ENCODE results near the gene NEDD4.
"Not testable (repeated sequence)": the region's sequence is repeated elsewhere in the genome, so short reads cannot be mapped to it uniquely, and the experiment has no call there.

The NEDD4 gene

DNA sequence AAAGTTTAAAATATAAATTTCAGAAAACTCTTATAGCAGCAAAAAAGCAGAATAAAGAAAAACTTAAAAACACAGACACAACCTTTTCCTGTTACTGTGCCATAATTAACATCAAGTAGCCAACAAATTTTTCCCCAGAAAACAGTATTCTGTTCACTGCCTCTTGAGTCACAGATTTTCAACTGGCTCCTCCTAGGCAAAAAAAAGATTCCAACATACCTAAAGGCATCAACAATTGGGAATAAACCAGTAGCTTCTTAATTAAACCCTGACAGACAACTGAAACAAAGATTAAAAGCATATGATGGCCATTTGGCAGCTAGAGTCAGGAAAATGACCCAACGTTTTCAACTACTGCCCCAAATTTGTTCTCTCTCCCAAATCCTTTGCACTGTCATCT, 10.9 kb upstream of the NEDD4 start:
- DNase-seq, result not testable (repeated sequence)

DNA sequence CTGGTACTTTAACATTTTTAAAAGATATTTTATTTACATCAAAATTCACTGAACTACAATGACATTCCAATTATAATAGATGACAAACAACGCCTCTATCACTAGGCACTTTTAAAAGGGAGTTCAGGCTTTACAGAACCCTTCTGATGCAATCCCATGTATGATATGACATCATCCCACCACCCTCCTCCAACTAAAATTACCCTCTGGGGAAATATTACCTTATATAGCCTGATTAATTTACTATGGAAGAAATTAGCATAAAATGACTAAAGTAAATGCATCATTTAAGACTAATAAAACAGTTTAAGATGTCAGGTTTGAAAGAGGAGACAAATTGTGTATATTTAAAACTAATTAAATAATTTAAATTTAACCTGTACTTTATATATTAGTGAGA, 10.4 kb upstream of the NEDD4 start:
- DNase-seq, result not testable (repeated sequence)

DNA sequence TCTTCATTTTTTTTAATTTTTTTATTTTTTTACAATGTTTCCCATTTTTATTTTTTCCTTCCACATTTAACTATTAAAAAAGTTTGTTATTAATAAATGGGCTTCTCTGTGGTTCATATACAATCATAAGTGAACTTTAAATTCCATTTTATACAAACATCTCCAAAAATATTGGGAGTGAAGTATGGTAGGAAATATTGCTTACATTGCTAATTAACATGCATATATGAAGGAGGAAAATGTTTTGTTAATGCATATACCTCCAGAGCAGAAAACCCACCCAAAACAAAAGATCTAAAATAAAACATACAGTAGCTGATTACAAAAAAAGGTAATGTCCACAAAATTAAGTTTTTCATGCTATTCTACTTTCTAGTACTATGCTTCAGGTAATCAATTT, 9.9 kb upstream of the NEDD4 start:
- not testable (repeated sequence) for DNase-seq

DNA sequence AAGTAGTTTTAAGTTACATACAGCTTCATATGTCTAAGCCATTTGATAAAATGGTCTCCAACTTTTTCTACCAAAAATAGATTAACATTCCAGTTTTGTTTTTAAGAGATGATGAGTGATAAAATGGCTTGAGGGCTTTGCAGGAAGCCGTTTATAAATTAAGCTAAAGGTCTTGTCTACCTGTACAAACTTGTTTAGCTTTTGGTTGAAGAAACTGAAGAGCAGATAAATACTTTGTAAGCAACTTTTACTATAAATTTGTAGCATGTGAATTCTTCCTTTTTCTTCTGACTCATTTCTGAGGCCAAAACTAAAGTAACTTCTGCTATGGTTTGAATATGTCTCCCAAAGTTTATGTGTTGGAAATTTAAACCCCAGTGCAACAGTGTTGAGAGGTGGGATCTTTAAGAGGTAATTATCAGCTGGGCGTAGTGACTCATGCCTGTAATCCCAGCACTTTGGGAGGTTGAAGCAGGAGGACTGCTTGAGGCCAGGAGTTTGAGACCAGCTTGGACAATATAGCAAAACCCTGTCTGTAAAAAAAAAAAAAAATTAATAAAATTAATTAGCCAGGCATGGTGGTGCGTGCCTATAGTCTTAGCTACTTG, 8.2 kb upstream of the NEDD4 start:
- no peak for DNase-seq

DNA sequence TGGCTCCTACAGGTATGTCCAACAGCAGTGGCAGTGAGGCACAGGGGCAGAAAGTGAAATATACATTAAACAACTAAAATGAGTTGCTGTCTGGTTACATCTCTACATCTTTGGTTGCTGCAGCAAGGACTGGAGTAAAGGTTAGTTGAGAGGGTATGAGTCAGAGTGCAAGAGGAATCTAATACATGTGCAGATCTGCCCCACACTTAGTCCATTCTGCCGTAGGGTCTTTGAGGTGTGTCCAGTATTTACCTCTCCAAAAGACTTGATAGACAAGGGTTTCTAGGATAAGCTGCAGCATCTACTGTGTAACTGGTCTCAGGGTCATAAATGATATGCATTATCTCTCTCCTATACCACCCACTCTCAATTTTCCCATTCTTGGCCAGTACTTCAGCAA, 6.2 kb upstream of the NEDD4 start:
- DNase-seq, result no peak

DNA sequence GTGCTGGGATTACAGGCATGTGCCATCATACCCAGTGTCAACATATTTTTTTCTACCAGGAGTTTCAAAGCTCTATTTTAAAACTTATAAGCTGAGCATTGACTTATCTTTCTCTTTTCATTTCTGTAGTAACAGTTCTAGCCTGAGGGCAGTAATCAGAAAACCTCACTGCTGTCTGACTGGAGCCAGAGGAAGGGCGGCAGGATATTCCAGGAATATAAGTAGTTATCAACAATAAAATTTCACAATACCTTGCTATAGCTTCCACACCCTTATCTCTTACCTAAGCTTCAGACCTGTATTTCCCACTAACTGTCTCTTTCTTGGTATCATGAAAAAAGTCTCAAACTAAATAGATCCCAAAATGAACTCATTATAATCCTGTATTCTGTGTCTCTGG, 5.1 kb upstream of the NEDD4 start:
- DNase-seq, result no peak

DNA sequence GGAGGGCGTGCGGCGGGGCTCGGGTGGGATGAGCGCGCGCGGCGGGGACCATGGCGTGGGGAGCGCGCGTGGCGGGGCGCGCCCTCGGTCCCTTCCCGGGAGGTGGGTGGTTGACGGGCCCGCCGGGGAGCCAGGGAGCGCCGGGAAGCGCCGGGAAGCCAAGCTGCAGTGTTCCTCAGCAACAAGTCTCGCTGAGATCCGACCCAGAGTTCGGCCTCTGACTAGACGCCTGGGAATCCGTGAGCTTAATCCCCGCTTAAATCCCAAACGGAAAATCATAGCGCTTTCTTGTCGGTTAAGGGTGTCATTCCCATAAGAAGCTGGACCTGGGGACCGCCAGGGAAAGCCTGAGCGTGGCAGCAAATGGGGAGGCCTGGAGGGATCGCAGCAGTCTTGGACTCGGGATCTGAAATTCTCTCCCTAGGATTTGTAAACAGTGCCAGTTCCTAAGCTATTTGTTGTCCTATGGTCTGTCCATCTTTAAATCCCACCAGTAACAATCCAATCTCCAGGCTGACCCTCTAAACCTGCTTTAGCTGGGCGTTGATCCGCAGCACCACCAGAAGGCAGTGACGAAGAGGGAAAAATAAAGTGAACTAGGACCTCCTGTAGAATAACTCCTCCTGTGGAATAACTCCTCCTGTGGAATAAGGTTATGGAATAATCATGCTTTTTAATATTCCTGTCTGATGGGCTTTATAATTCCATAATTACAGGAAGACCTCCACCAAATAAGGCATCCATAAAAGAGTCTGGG, 570 bp upstream of the NEDD4 start:
- DNase-seq, result peak in 2 of 14 donors; percentile 42 to 75

DNA sequence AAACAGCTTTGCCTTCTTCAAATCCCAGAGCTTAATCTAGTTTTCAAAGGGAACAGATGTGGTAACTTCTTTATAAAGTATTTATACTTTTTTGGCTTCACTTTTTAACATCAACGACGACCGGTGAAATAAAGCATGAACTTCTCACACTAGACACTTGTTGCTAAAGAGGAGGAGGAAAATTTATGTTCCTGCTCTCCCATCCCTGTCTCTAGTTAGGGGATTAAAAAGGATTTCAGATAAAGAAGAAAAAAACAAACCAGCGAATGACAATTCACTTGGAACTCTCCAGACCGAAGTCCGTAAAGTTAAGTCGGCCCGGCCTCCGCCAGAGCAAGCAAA, 672 bp downstream of the NEDD4 start:
- no peak for DNase-seq

DNA sequence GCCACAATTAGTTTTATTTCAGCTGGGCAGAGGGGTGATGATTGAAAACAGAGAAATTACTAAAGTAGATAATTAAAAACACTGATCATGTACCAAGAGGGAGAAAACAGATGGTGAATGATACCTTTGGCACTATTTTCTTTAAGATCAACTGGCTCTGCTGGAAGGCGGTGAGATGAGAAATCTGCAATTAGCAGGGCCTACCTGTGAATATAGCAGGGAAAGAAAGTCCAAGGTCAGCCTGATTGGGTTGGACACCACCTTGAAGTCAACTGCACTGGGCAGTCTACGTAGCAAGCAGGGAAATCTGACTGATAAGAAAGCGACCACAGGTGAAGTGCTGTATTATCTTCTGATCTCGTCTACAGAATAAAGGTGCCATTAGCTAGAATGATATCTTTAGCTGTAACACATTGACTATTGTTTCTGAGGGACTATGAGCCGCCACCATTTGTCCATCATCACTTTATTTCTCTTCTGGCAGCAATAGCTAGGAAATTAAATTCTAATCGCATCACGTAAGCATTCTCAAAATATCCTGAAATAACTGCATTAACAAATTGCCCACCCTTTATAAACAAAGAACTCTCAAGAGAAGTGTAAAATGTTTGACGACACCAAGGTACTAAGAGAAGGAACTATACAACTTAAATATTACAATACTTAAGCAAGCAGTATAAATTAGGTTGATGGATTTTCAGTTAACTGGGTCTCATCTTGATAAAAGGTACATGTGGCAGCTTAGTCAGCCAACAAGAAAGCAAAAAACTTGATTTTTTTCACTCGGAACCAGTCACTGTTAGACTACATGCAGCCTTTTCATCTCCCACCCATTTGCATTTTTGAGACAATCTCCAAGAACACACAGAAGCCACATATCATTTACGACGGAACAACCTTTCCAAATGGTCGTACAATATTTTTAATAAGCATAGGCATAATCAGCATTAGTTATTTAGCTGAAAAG, 1.3 kb downstream of the NEDD4 start:
- DNase-seq, result no peak

DNA sequence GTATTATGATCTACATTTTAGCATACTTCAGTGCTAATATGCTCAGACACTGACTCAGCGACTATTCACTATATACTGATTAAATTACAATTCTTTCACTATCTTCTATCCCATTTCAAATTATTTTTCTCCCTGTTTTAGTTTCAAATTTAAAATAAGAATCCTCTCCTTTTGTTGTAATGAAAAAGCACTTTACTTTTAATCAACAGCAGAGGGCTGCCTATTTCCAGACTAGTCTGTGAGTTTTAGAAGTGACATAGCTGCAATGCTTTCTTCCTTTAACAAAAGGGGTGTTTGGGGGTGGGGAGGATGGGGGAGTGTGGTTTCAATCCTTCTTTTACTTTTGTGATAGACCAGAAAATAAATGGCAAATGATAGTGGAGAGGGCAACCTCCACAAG, 2.4 kb downstream of the NEDD4 start:
- DNase-seq, result no peak

DNA sequence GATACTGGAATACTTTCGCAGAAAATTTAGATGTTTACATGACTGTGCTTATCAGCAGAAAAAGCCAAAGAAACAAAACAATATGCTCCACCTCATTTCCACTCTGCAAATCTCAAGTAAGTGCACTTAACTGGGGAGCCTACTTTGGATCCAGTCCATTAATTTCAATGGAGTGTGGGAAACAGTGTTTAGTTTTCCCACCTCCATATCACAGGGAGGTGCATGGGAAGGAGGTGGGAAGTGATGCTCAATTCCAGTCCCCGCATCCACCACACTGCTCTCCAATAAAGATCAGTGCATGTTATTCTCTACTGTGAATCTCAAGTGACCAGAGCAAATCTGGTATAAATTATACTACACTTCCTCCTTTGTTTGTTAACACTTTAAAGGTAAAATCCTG, 2.9 kb downstream of the NEDD4 start:
- no peak for DNase-seq

DNA sequence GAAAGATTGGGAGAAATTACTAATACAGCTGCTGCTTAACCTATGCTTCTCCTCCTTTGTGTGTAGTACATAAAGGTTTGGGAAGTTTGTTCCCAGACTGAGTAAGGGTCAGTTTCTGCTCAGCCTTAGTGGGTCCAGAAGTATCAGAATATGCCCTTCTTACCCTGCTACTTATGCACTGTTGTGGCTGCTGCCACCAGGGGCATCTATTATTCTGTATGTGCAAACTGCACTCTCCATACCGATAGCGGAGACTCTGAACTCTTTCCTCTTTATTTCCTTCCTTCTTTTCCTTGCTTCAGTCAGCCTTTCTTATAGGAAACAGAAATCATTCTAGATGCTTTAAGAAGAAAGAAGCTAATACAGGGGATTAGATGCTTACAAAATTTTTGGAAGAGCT, 4.0 kb downstream of the NEDD4 start:
- no peak for DNase-seq

DNA sequence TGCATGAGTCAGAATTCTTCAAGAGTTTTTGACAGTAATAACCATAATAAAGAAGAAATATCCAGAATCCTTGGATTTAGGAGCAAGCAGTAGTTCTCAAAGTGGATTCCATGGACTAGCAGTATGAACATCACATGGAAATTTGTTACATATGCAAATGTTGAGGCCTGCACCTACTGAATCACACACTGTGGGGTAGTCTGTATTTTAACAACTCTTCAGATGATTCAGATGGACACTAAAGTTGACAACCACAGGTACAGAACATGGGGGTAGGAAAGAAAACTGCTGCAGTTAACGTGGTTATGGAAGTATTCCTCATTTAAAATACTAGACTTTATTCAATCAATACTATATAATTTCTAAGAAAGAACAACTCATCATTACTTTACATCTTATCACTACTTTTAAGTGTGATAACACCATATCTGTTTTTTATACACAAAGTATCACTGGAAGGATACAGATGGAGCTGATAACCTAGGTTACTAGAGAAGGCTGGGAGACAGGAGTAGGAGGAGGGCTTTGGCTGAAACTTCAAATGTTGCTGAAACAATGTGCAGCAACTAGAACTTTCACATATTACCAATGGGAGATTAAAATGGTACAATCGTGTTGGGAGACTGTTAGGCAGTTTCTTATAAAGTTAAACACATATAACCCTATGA, 11.7 kb downstream of the NEDD4 start:
- no peak for DNase-seq

DNA sequence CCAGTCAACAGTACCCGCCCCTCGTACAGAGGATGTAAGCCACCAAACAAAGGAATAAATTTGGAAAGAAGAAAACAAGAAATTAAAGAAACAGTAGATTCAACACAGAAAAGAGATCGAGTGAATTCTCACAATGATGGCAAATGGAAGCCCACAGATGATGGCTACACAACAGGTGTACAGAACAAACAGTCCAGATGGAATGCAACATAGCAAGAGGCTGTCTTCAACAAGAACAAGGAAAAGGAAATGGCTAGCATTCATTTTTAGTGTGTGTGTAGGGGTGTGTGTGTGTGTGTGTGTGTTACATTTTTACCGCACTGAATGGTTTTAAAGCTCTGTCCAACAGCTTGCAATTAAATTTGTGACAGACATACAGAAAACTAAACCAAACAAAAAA, 12.9 kb downstream of the NEDD4 start:
- no peak for DNase-seq

DNA sequence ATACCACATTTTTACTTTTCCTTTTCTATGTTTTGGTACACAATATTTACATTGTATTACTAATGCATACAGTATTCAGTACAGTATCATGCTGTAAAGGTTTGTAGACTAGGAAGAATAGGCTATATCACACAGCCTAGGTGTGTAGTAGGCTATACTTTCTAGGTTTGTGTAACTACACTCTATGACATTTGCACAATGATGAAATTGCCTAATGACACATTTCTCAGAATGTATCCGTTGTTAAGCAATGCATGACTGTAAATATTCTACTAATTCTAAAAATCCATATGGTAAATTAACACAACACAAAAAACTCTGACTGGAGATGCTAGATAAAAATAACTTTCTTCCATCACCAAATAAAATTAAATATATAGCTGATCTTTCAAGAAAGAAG, 16.2 kb downstream of the NEDD4 start:
- DNase-seq, result no peak

DNA sequence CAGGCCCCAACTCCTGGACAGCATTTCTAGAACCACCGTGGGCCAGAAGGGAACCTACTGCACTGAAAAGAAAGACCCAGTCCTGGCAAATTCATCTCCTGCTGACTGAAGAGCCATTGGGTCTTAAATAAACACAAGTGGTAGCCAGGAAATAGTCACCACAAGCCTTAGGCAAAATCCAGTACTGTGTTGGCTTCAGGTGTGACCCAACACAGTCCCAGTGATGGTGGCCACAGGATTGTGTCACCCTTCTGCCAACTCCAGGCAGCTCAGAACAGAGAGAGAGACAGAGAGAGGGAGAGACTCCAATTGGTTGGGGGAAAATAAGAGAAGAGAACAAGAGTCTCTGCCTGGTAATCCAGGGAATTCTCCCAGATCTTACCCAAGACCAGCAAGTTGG, 23.1 kb downstream of the NEDD4 start:
- DNase-seq, result no peak

DNA sequence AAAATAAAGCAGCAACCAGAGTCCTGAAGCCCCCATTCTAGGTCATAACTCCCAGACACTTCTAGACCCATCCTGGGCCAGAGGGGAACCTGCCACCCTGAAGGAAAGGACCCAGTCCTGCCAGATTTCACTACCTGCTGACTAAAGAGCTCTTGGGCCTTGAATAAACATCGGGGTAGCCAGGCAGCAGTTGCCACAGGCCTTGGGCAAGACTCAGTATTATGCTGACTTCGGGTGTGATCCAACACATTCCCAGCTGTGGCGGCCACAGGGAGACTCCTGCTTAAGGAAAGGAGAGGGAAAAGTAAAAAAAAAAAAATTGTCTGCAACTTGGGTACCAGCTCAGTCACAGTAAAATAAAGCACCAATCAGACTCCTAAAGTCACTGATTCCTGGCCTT, 23.8 kb downstream of the NEDD4 start:
- DNase-seq, result peak in 1 of 14 donors; percentile 5

DNA sequence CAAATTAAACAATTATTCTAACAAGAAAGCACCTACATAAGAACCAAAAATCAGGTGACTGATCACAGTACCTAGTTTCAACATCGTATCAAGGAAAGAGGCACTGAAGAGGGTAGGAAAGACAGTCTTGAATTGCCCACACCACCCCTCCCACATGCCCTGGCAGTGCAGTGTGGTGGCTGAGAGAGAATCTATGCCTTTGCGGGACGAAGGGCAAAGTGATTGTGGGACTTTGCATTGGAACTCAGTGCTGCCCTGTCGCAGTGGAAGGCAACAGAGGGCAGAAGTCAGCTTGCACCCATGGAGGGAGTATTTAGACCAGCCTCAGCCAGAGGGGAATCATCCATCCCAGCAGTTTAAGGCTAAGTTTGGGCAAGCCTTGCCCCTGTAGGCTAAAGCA, 24.5 kb downstream of the NEDD4 start:
- DNase-seq, result no peak

DNA sequence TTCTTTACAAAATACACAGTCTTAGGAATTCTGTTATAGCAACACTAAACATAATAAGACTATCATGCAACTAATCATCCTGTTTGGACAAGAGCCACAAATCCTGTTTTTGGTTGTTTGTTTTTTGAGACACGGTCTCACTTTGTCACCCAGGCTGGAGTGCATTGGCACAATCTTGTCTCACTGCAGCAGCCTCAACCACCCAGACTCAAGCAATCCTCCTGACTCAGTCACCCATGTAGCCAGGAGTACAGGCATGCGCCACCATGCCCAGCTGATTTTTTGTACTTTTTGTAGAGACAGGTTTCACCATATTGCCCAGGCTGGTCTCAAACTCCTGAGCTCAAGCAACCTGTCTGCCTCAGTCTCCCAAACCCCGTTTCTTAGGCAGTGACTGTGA, 28.3 kb downstream of the NEDD4 start:
- DNase-seq, result no peak

DNA sequence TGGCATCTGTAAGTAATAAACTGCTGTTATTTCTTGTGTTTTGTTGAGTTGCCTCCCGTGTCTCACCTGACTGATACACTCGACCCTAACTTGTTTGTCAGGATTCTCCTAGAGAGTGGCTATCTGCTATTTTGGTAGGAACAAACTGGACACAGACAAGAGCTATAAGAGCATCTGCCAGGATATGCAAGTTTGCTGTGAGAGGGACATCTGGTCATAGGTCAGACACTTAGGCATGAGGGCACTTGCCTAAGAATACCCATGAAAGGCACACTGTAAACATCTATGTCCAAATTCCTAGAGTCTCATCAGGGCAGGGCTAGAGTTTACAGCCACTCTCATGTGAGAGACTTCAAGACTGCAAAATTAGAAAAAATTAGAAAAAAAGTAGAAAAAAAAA, 32.5 kb downstream of the NEDD4 start:
- DNase-seq, result no peak

DNA sequence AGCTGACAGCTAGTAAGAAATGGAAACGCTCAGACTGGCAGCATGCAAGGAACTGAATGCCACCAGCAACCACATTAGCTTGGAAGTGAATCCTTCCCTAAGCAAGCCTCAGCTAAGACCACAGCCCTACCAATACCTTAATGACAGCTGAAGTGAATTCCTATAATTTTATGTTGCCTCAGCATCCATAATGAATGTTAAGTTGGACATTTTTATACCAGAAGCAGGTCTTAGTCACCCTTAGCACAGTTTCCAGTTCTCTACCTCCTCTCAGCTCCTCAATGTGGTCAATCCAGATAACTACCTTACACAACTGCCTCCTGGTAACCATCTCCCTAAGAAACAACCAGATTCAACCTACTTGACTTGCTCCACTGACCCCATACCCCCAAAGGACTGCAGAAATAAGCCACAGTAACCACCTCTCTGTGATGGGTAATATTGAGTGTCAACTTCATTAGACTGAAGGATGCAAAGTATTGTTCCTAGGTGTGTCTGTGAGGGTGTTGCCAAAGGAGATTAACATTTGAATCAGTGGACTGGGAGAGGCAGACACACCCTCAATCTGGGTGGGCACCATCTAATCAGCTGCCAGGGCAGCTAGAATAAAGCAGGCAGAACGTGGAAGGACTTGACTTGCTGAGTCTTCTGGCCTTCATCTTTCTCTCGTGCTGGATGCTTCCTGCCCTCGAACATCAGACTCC, 33.5 kb downstream of the NEDD4 start:
- DNase-seq, result no peak

DNA sequence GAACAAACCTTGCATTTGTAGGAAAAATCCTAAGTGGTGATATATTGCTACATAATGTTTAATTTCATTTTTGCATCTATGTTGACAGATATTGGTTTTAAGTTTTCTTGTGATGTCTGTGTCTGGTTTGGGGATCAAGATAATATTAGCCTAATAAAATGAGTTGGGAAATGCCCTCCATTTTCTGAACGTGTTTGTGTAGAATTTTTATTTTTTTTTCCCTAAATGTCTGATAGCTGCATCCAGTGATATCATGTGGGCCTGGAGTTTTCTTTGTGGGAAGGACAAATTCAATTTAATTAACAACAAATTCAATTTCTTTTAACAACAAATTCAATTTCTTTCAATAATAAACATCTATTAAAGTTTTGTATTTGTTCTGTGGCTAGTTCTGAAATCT, 35.1 kb downstream of the NEDD4 start:
- no peak for DNase-seq

All from C1 segment of cervical spinal cord (tissue), 14 donors.